Lower lobe of right lung (tissue), 2 donors: ENCODE measurements around the gene L3MBTL4. TPM values are rescaled to one million over a fixed set of nuclear protein-coding genes. Genes with fewer than 3 reads are reported as not detected.

Source experiments
- ATAC-seq, 2 donors: fragments of 200-7000 bp; cut with Tn5 transposase; one replicate each; pipeline ENCODE4 v1.9.1; 2020 to 2022; ENCODE audit warnings: mild to moderate bottlenecking in 2 of 2, moderate library complexity in 2 of 2
- DNase-seq: peaks from one replicate; pipeline ENCODE4 v3.0.0-alpha.2; 2020
- H3K27ac ChIP-seq: fragments of 200-600 bp; one replicate; pipeline ENCODE4 v1.8.0; 2022
- H3K27me3 ChIP-seq: fragments of 200-600 bp; one replicate; pipeline ENCODE4 v1.8.0; 2022; ENCODE audit warnings: low read depth
- H3K36me3 ChIP-seq: fragments of 200-600 bp; one replicate; pipeline ENCODE4 v1.8.0; 2022; ENCODE audit warnings: mild to moderate bottlenecking
- H3K4me1 ChIP-seq: fragments of 200-600 bp; one replicate; pipeline ENCODE4 v1.8.0; 2022
- H3K4me3 ChIP-seq: fragments of 200-600 bp; one replicate; pipeline ENCODE4 v1.8.0; 2022; ENCODE audit warnings: mild to moderate bottlenecking
- H3K9me3 ChIP-seq: fragments of 200-600 bp; one replicate; pipeline ENCODE4 v1.8.0; 2022
- intact Hi-C: fragments of 100-400 bp; cut with DNase I; formaldehyde crosslinking; loops from one replicate; pipeline ENCODE4 v1.11.0; 2022
- total RNA-seq: library from RNA; stranded (reverse); fragmentation: NEBNext Ultra II Directional; extraction: Animal tissue kit (Norgen Biotek cat#: 25700); gene quantifications from one replicate; pipeline ENCODE4 v1.2.1, GENCODE V29; 2021
- TF ChIP-seq, protein P1 (sequence below): fragments of 200-600 bp; IDR thresholded peaks from one replicate; pipeline ENCODE4 v1.8.0; 2022; ENCODE audit warnings: antibody characterized with exemption, mild to moderate bottlenecking
- donor health status: DM: no; HTN: yes; CAD: no; lungs with severe emphysema.

L3MBTL4 gene
- total RNA-seq, 1 donor from 2014 or later, result 16.9 TPM

DNA sequence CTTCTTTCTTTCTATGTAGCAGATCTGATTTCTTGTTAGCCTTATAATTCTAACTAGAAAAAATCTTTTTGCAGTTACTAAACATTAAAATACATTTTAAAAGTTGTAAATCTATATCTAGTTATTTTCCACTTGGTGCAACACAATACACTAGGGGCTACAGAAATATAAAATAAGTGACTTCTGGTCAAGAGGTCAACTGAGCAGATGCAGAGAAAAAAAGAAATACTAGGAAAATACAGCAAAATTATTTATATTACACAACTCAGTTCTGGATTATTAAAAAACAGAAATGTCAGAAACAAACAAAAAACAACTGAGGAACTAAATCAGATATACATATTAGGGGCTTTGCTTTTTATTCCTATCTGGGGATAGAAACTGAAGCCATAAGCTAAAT is 83.9 kb downstream of the L3MBTL4 start:
- no peak for ATAC-seq
- no peaks in the 10 kb centered on the region for H3K4me1 ChIP-seq
- no peaks in the 10 kb centered on the region for H3K27me3 ChIP-seq
- TF ChIP-seq, protein P1, sequence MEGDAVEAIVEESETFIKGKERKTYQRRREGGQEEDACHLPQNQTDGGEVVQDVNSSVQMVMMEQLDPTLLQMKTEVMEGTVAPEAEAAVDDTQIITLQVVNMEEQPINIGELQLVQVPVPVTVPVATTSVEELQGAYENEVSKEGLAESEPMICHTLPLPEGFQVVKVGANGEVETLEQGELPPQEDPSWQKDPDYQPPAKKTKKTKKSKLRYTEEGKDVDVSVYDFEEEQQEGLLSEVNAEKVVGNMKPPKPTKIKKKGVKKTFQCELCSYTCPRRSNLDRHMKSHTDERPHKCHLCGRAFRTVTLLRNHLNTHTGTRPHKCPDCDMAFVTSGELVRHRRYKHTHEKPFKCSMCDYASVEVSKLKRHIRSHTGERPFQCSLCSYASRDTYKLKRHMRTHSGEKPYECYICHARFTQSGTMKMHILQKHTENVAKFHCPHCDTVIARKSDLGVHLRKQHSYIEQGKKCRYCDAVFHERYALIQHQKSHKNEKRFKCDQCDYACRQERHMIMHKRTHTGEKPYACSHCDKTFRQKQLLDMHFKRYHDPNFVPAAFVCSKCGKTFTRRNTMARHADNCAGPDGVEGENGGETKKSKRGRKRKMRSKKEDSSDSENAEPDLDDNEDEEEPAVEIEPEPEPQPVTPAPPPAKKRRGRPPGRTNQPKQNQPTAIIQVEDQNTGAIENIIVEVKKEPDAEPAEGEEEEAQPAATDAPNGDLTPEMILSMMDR, result no peak
- no peak overlapping the region for H3K27ac ChIP-seq
- H3K36me3 ChIP-seq, result no peaks in the 10 kb centered on the region
- H3K9me3 ChIP-seq, result no peaks in the 10 kb centered on the region
- H3K4me3 ChIP-seq, result no peak overlapping the region
- intact Hi-C loops, result no loop called here
- DNase-seq, result no peak

DNA sequence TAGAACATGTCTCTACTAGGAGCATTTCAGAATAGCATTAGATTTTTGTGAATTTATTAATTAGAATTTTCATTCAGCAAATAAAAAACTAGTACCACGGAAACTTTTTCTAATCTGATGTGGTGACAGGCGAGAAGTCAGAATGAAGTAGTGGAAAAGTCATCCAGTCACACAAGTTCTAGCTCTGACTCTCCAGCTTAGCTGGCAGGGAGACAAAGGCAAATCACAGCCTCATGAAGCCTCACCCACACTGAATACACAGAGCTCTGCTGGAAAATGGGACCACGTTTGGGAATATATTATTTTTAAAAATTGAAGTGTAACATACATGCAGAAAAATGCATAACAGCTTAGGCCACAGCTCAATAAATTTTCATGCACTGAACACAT is 86.1 kb downstream of the L3MBTL4 start:
- H3K27ac ChIP-seq, result no peak overlapping the region
- intact Hi-C loops, result no loop called here
- no peak for DNase-seq
- no peaks in the 10 kb centered on the region for H3K27me3 ChIP-seq
- ATAC-seq, result peak in 1 of 2 donors; percentile 59
- TF ChIP-seq, protein P1, result no peak
- no peaks in the 10 kb centered on the region for H3K4me1 ChIP-seq
- no peak overlapping the region for H3K4me3 ChIP-seq
- no peaks in the 10 kb centered on the region for H3K36me3 ChIP-seq
- H3K9me3 ChIP-seq, result peaks cover 9% of the 10 kb centered on the region

DNA sequence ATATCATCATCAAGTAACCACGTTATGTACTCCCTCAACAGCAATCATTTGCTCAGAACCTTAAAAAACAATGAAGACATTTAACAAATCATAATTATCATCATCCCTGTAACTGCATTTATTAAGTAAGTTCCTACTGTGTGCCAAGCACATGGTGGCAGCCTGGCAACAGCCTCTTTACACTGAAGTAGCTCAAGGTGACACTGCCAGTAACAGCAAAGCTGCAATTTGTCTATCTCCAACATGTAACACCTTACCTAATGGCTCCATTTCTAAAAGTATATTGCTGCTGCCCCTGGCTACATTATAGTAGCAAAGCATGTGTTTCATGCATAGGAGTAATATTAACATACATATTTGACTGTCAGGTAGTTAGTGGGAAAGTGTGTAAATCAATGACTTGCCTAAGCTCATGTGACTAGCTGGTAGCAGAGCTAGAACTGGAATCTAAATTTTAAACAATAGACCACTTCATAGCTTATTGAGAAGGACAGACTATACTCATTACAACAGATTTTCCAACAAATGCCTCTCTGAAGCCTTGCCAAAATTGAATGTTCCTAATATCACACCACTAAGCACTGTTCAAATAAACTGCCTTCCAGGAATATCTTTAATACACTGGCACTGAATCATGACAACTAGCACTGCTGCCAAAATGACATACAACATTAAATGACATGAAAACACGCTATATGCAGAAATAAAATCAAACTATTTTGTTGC is 86.7 kb downstream of the L3MBTL4 start:
- H3K27me3 ChIP-seq, result no peaks in the 10 kb centered on the region
- no peak overlapping the region for H3K4me3 ChIP-seq
- intact Hi-C loops, result no loop called here
- DNase-seq (no peak), ATAC-seq (peak in 1 of 2 donors; percentile 57)
- no peak overlapping the region for H3K27ac ChIP-seq
- TF ChIP-seq, protein P1, result no peak
- H3K36me3 ChIP-seq, result no peaks in the 10 kb centered on the region
- no peaks in the 10 kb centered on the region for H3K4me1 ChIP-seq
- H3K9me3 ChIP-seq, result peaks cover 15% of the 10 kb centered on the region

DNA sequence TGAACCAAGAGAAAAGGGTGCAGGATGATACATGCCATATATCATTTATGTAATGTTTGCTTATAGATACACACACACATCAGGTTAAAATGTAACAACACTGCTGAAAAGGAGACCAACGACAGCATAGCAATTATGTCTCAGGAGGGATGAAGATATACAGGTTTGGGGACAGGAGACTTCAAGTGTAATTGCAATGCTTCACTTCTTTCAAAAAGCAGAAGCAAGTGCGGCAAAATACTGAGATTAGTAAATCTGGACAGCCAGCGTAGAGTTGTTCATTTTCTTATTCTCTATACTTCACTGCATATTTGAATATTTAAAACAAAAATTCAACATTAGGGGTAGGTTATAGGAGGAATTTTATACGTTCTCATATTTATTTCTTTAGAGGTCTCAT is 87.2 kb downstream of the L3MBTL4 start:
- TF ChIP-seq, protein P1, result no peak
- intact Hi-C loops, result no loop called here
- H3K27me3 ChIP-seq, result no peaks in the 10 kb centered on the region
- H3K27ac ChIP-seq, result no peak overlapping the region
- no peaks in the 10 kb centered on the region for H3K36me3 ChIP-seq
- peaks cover 19% of the 10 kb centered on the region for H3K9me3 ChIP-seq
- ATAC-seq (no peak), DNase-seq (no peak)
- no peaks in the 10 kb centered on the region for H3K4me1 ChIP-seq
- H3K4me3 ChIP-seq, result no peak overlapping the region

DNA sequence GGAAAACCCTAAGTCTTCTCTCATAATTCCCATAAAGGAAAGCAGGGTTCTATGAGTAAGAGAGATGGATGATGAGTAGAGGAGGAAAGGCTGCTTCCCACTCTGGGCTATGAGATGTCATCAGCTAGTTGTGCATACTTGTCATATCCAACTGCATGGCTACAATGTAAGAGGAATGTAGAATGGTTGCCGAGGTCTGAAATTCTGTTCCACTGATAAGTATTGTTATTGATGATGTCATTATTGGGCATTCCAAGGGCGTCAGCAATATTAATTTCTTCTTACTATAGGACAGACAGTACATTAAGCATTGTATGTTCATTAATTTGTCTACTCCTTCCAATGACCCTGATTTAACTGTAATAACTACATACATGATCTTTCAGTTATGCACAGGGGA is 88.1 kb downstream of the L3MBTL4 start:
- Histone ChIP-seq H3K4me3 (no peak overlapping the region), H3K4me1 (no peaks in the 10 kb centered on the region), H3K36me3 (no peaks in the 10 kb centered on the region), H3K9me3 (peaks cover 19% of the 10 kb centered on the region), H3K27ac (no peak overlapping the region), H3K27me3 (no peaks in the 10 kb centered on the region)
- DNase-seq (no peak), ATAC-seq (no peak)
- intact Hi-C loops, result no loop called here
- TF ChIP-seq, protein P1, result no peak
